Peyer's patch (tissue), 4 donors: ENCODE measurements around the gene ZNF460.

Source experiments
- CTCF ChIP-seq, 6 experiments: fragments of 450-650 bp in 4 of 6; fragments of 200-600 bp in 2 of 6; sonication (generic) in 1 of 6; IDR thresholded peaks; one replicate each; pipeline ENCODE4 v1.5.1; 2017 to 2019; ENCODE audit warnings: antibody characterized with exemption in 6 of 6, mild to moderate bottlenecking in 3 of 6, moderate library complexity in 1 of 6
- POLR2A ChIP-seq, 2 donors: fragments of 450-650 bp; IDR thresholded peaks; one replicate each; pipeline ENCODE4 v1.5.1; 2017; ENCODE audit warnings: antibody characterized with exemption in 2 of 2, mild to moderate bottlenecking in 2 of 2, moderate library complexity in 2 of 2

GRCh38 chr19:57240311-57241090 lies 39.8 kb upstream of the ZNF460 start, which contains the start of gene ZNF805:
- TF ChIP-seq CTCF (IDR thresholded peaks at IDR 0.05) (peak in 2 of 6 experiments; percentile 23 to 31), POLR2A (IDR thresholded peaks at IDR 0.05) (peak; percentile 51 to 57)
